GM21367 (cell line): ENCODE measurements around the gene HNRNPC.
"Not testable (repeated sequence)": the region's sequence is repeated elsewhere in the genome, so short reads cannot be mapped to it uniquely, and the experiment has no call there.

Experiments
- ATAC-seq: cut with Tn5 transposase; IDR thresholded peaks from one replicate; pipeline ENCODE4 v1.9.1; 2021; ENCODE audit not compliant: unreplicated experiment

Gene HNRNPC

GRCh38 chr14:21269252-21270046, at the start of gene HNRNPC:
Gene HNRNPC, minus strand, starts transcription at chr14:21269442. Its CDS starts 35,249 bp downstream, at chr14:21234193.
- ATAC-seq, result peak; percentile 86

- ATAC-seq, result no peak
Measured at GRCh38 chr14:21317398-21317797, 48.2 kb upstream of the HNRNPC start.

GRCh38 chr14:21313512-21313911, 44.3 kb upstream of the HNRNPC start:
- ATAC-seq, result no peak

- no peak for ATAC-seq
Measured at GRCh38 chr14:21311614-21312013, 42.4 kb upstream of the HNRNPC start.

GRCh38 chr14:21309956-21310355, 40.7 kb upstream of the HNRNPC start:
- no peak for ATAC-seq

GRCh38 chr14:21309238-21309636, 40.0 kb upstream of the HNRNPC start:
- no peak for ATAC-seq

GRCh38 chr14:21308479-21309237, 39.4 kb upstream of the HNRNPC start:
- ATAC-seq, result peak; percentile 88

- no peak for ATAC-seq
Measured at GRCh38 chr14:21308132-21308478, 38.9 kb upstream of the HNRNPC start.

GRCh38 chr14:21307637-21308036, 38.4 kb upstream of the HNRNPC start:
- no peak for ATAC-seq

- not testable (repeated sequence) for ATAC-seq
Measured at GRCh38 chr14:21302836-21303140, 33.5 kb upstream of the HNRNPC start.

GRCh38 chr14:21302013-21302835, 33.0 kb upstream of the HNRNPC start:
- ATAC-seq, result no peak

- no peak for ATAC-seq
Measured at GRCh38 chr14:21300892-21301291, 31.6 kb upstream of the HNRNPC start.

- no peak for ATAC-seq
Measured at GRCh38 chr14:21299562-21300130, 30.4 kb upstream of the HNRNPC start.

GRCh38 chr14:21298358-21298757, 29.1 kb upstream of the HNRNPC start:
- no peak for ATAC-seq

- ATAC-seq, result not testable (repeated sequence)
Measured at GRCh38 chr14:21294026-21294425, 24.8 kb upstream of the HNRNPC start.

GRCh38 chr14:21287168-21287567, 17.9 kb upstream of the HNRNPC start:
- ATAC-seq, result no peak

- not testable (repeated sequence) for ATAC-seq
Measured at GRCh38 chr14:21286516-21286915, 17.3 kb upstream of the HNRNPC start.

- not testable (repeated sequence) for ATAC-seq
Measured at GRCh38 chr14:21281917-21282316, 12.7 kb upstream of the HNRNPC start.

GRCh38 chr14:21279783-21280182, 10.5 kb upstream of the HNRNPC start, which contains the start of gene RPGRIP1:
Gene RPGRIP1, plus strand, starts transcription at chr14:21280083. Its CDS starts 7,894 bp downstream, at chr14:21287977.
- no peak for ATAC-seq

GRCh38 chr14:21278632-21279031, 9.4 kb upstream of the HNRNPC start:
- ATAC-seq, result no peak

- ATAC-seq, result no peak
Measured at GRCh38 chr14:21275261-21275858, 6.1 kb upstream of the HNRNPC start.
